ENCODE results near the gene UCHL5.

Gene UCHL5

GRCh38 chr1:192969091-192969490 is 90.1 kb downstream of the UCHL5 start:
- DNase-seq (ENCODE audit: extremely low read depth in 1 of 2, low read depth in 1 of 2): no peak

GRCh38 chr1:192968323-192968722 is 90.8 kb downstream of the UCHL5 start:
- DNase-seq (ENCODE audit: extremely low read depth in 1 of 2, low read depth in 1 of 2): no peak

GRCh38 chr1:192967901-192968300 is 91.3 kb downstream of the UCHL5 start:
- no peak for DNase-seq (ENCODE audit: extremely low read depth in 1 of 2, low read depth in 1 of 2)

- DNase-seq (ENCODE audit: extremely low read depth in 1 of 2, low read depth in 1 of 2): no peak
These were observed 91.8 kb downstream of the UCHL5 start for GRCh38 chr1:192967211-192967877.

- no peak for DNase-seq (ENCODE audit: extremely low read depth in 1 of 2, low read depth in 1 of 2)
These were observed 93.1 kb downstream of the UCHL5 start for GRCh38 chr1:192966073-192966472.

- DNase-seq (ENCODE audit: extremely low read depth in 1 of 2, low read depth in 1 of 2): no peak
These were observed 96.3 kb downstream of the UCHL5 start for GRCh38 chr1:192962901-192963300.
